Measurements from ENCODE around the gene GOLGA8K.
"Not testable (repeated sequence)": the region's sequence is repeated elsewhere in the genome, so short reads cannot be mapped to it uniquely, and the experiment has no call there.

- TF ChIP-seq POLR2AphosphoS5 (IDR thresholded peaks at IDR 0.05; ENCODE audit: borderline replicate concordance, low read depth, low read length); EZH2 (IDR thresholded peaks at IDR 0.05): not testable (repeated sequence)
These were observed 6.6 kb downstream of the GOLGA8K start for GRCh38 chr15:32396522-32396921.
